Activated T-helper 1 cell treated with anti-CD3 and anti-CD28 coated beads, Interleukin-2, amount 50 U/mL, for 16 hours (primary cell): ENCODE measurements around the gene USP28.
"Not testable (repeated sequence)": the region's sequence is repeated elsewhere in the genome, so short reads cannot be mapped to it uniquely, and the experiment has no call there.

ENCODE experiments used
- DNase-seq, 2 donors: peaks; one replicate each; pipeline ENCODE4 v3.0.0-alpha.2; 2020; ENCODE audit warnings: low read depth in 1 of 2, low spot score in 1 of 2

Gene USP28

GRCh38 chr11:113779496-113779895 lies 95.9 kb downstream of the USP28 start, which contains the start of gene CLDN25:
Gene CLDN25 (plus strand): TSS chr11:113779796. CDS start chr11:113779796, 0 bp downstream.
- no peak for DNase-seq

- no peak for DNase-seq
Observed at GRCh38 chr11:113778111-113778910, 97.1 kb downstream of the USP28 start.

- no peak for DNase-seq
Observed at GRCh38 chr11:113774174-113774503, 101.2 kb downstream of the USP28 start.

GRCh38 chr11:113773416-113774173 lies 101.8 kb downstream of the USP28 start, which contains the start of gene ZW10:
Gene ZW10 (minus strand): TSS chr11:113773692. CDS start chr11:113773666, 26 bp downstream.
- DNase-seq, result peak; percentile 84 to 85

- DNase-seq, result no peak
Observed at GRCh38 chr11:113773092-113773415, 102.3 kb downstream of the USP28 start.

GRCh38 chr11:113771964-113772363 lies 103.4 kb downstream of the USP28 start:
- no peak for DNase-seq

GRCh38 chr11:113764527-113765219 lies 110.7 kb downstream of the USP28 start:
- DNase-seq, result no peak

GRCh38 chr11:113763040-113763439 lies 112.3 kb downstream of the USP28 start:
- not testable (repeated sequence) for DNase-seq

- no peak for DNase-seq
Observed at GRCh38 chr11:113760241-113760640, 115.1 kb downstream of the USP28 start.

GRCh38 chr11:113752932-113753331 lies 122.4 kb downstream of the USP28 start:
- no peak for DNase-seq
